OCI-LY3 (cell line): ENCODE measurements around the gene VTI1A.

ENCODE experiments used
- EZH2phosphoT487 ChIP-seq: fragments of 200-600 bp; shearing (Covaris generic); IDR thresholded peaks from 2 replicates; pipeline ENCODE4 v1.6.1; 2018; ENCODE audit warnings: antibody characterized with exemption, mixed run types, low read depth
- TF ChIP-seq, protein P1 (sequence below): fragments of 200-600, 300-600 bp; sonication (generic); IDR thresholded peaks from 2 replicates; pipeline ENCODE4 v1.5.1; 2014; ENCODE audit warnings: antibody characterized with exemption, low read length, low read depth

- TF ChIP-seq, protein P1, sequence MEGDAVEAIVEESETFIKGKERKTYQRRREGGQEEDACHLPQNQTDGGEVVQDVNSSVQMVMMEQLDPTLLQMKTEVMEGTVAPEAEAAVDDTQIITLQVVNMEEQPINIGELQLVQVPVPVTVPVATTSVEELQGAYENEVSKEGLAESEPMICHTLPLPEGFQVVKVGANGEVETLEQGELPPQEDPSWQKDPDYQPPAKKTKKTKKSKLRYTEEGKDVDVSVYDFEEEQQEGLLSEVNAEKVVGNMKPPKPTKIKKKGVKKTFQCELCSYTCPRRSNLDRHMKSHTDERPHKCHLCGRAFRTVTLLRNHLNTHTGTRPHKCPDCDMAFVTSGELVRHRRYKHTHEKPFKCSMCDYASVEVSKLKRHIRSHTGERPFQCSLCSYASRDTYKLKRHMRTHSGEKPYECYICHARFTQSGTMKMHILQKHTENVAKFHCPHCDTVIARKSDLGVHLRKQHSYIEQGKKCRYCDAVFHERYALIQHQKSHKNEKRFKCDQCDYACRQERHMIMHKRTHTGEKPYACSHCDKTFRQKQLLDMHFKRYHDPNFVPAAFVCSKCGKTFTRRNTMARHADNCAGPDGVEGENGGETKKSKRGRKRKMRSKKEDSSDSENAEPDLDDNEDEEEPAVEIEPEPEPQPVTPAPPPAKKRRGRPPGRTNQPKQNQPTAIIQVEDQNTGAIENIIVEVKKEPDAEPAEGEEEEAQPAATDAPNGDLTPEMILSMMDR: no peak
- no peak for TF ChIP-seq EZH2phosphoT487
Measured at GRCh38 chr10:112509558-112510291, 62.7 kb downstream of the VTI1A start.
